Activated CD4-positive, alpha-beta T cell treated with anti-CD3 and anti-CD28 coated beads, Interleukin-2, amount 50 U/mL, for 4 hours (primary cell): ENCODE results near the gene ACKR4.

Experiments used
- DNase-seq, 2 experiments: peaks; one replicate each; pipeline ENCODE4 v3.0.0-alpha.2; 2020

Gene ACKR4

GRCh38 chr3:132643366-132643765 lies 46.3 kb downstream of the ACKR4 start:
- DNase-seq: no peak

- DNase-seq: no peak
These were observed 48.0 kb downstream of the ACKR4 start for GRCh38 chr3:132645058-132645457.

DNA sequence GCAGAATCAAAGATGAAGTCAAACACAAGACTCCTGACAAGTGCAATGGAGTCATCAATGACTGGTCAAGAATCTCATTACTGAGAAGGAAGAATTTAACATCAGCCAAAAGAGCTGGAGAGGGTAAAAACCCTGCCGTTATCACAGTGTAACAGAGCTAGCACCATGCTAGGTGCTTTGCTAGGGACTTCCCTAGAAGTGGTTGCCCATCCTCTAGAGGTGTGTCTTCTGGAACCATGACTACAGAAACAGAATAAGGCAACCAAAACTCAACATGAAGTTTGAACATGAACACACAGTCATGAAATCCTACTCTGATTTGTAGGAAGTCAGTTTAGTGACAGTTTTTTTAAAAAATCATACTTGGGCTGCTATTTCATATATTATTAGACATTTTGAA lies 53.1 kb downstream of the ACKR4 start:
- DNase-seq: no peak
